ENCODE data around the gene NRARP.

NRARP gene

GRCh38 chr9:137294681-137295237 lies 7.3 kb downstream of the NRARP start:
- no CpG with 5 or more reads among the region's 35 CpGs for WGBS (ENCODE audit: extremely low coverage, insufficient coverage, low lambda C conversion rate)
- no peak overlapping the region for H4K8ac ChIP-seq (ENCODE audit: low read depth, low read length)
- H3K79me1 ChIP-seq (ENCODE audit: low read length), result no peaks in the 10 kb centered on the region
- no peak overlapping the region for H2BK15ac ChIP-seq (replicated peaks; ENCODE audit: low read depth)
- no peak overlapping the region for H4K5ac ChIP-seq (ENCODE audit: low read length)
- H2BK120ac ChIP-seq (ENCODE audit: low read depth, low read length), result no peak overlapping the region
- no peaks in the 10 kb centered on the region for H3K79me2 ChIP-seq (ENCODE audit: control insufficient read depth, insufficient read depth, low read length)
- no peak overlapping the region for H3K27ac ChIP-seq (ENCODE audit: low read depth, low read length)
- DNase-seq, result no peak
- no peak overlapping the region for H3K9ac ChIP-seq (ENCODE audit: low read length)
- peak overlapping the region; percentile 2 for H3K56ac ChIP-seq (ENCODE audit: low read length)
- H3K36me3 ChIP-seq (ENCODE audit: control insufficient read depth, insufficient read depth, low read length), result no peaks in the 10 kb centered on the region
- H2AK5ac ChIP-seq (ENCODE audit: low read length), result no peak overlapping the region
- peaks cover 6% of the 10 kb centered on the region for H3K27me3 ChIP-seq (ENCODE audit: insufficient read depth, low read length, poor library complexity)
- H3K4me3 ChIP-seq (ENCODE audit: low read length), result no peak overlapping the region
- no peak overlapping the region for H3K23ac ChIP-seq (ENCODE audit: low read length)
- peaks cover 2% of the 10 kb centered on the region for H3K4me1 ChIP-seq (ENCODE audit: control insufficient read depth, low read depth, low read length)
- H3K4ac ChIP-seq (ENCODE audit: low read depth, low read length), result no peak overlapping the region
- no peak overlapping the region for H2BK5ac ChIP-seq (ENCODE audit: low read length)
- no peak overlapping the region for H3K4me2 ChIP-seq (ENCODE audit: low read length)
- no peak overlapping the region for H3K18ac ChIP-seq (ENCODE audit: low read length)

GRCh38 chr9:137294091-137294680 lies 7.9 kb downstream of the NRARP start:
- H2BK5ac ChIP-seq (ENCODE audit: low read length), result no peak overlapping the region
- no peak overlapping the region for H2AK5ac ChIP-seq (ENCODE audit: low read length)
- no peaks in the 10 kb centered on the region for H3K4me1 ChIP-seq (ENCODE audit: control insufficient read depth, low read depth, low read length)
- H3K36me3 ChIP-seq (ENCODE audit: control insufficient read depth, insufficient read depth, low read length), result no peaks in the 10 kb centered on the region
- no peak overlapping the region for H3K4ac ChIP-seq (ENCODE audit: low read depth, low read length)
- no peak overlapping the region for H2BK120ac ChIP-seq (ENCODE audit: low read depth, low read length)
- H2BK15ac ChIP-seq (replicated peaks; ENCODE audit: low read depth), result no peak overlapping the region
- H4K5ac ChIP-seq (ENCODE audit: low read length), result no peak overlapping the region
- H3K9ac ChIP-seq (ENCODE audit: low read length), result no peak overlapping the region
- H3K79me2 ChIP-seq (ENCODE audit: control insufficient read depth, insufficient read depth, low read length), result no peaks in the 10 kb centered on the region
- no peak overlapping the region for H3K27ac ChIP-seq (ENCODE audit: low read depth, low read length)
- peak; percentile 83 for DNase-seq
- H3K56ac ChIP-seq (ENCODE audit: low read length), result no peak overlapping the region
- no peak overlapping the region for H3K18ac ChIP-seq (ENCODE audit: low read length)
- H3K79me1 ChIP-seq (ENCODE audit: low read length), result no peaks in the 10 kb centered on the region
- no peak overlapping the region for H3K23ac ChIP-seq (ENCODE audit: low read length)
- no CpG with 5 or more reads among the region's 11 CpGs for WGBS (ENCODE audit: extremely low coverage, insufficient coverage, low lambda C conversion rate)
- H3K4me2 ChIP-seq (ENCODE audit: low read length), result no peak overlapping the region
- peaks cover 6% of the 10 kb centered on the region for H3K27me3 ChIP-seq (ENCODE audit: insufficient read depth, low read length, poor library complexity)
- H4K8ac ChIP-seq (ENCODE audit: low read depth, low read length), result no peak overlapping the region
- no peak overlapping the region for H3K4me3 ChIP-seq (ENCODE audit: low read length)

GRCh38 chr9:137293482-137294090 lies 8.5 kb downstream of the NRARP start:
- H3K23ac ChIP-seq (ENCODE audit: low read length), result no peak overlapping the region
- H3K56ac ChIP-seq (ENCODE audit: low read length), result no peak overlapping the region
- no peak overlapping the region for H4K8ac ChIP-seq (ENCODE audit: low read depth, low read length)
- H2BK5ac ChIP-seq (ENCODE audit: low read length), result no peak overlapping the region
- H3K18ac ChIP-seq (ENCODE audit: low read length), result no peak overlapping the region
- H3K4me3 ChIP-seq (ENCODE audit: low read length), result no peak overlapping the region
- DNase-seq, result no peak
- H3K9ac ChIP-seq (ENCODE audit: low read length), result no peak overlapping the region
- H3K4me1 ChIP-seq (ENCODE audit: control insufficient read depth, low read depth, low read length), result no peaks in the 10 kb centered on the region
- H3K4ac ChIP-seq (ENCODE audit: low read depth, low read length), result no peak overlapping the region
- H3K27ac ChIP-seq (ENCODE audit: low read depth, low read length), result no peak overlapping the region
- no peaks in the 10 kb centered on the region for H3K79me2 ChIP-seq (ENCODE audit: control insufficient read depth, insufficient read depth, low read length)
- no CpG with 5 or more reads among the region's 29 CpGs for WGBS (ENCODE audit: extremely low coverage, insufficient coverage, low lambda C conversion rate)
- H2AK5ac ChIP-seq (ENCODE audit: low read length), result no peak overlapping the region
- H2BK120ac ChIP-seq (ENCODE audit: low read depth, low read length), result no peak overlapping the region
- H2BK15ac ChIP-seq (replicated peaks; ENCODE audit: low read depth), result no peak overlapping the region
- H3K36me3 ChIP-seq (ENCODE audit: control insufficient read depth, insufficient read depth, low read length), result no peaks in the 10 kb centered on the region
- no peaks in the 10 kb centered on the region for H3K79me1 ChIP-seq (ENCODE audit: low read length)
- H4K5ac ChIP-seq (ENCODE audit: low read length), result no peak overlapping the region
- no peak overlapping the region for H3K4me2 ChIP-seq (ENCODE audit: low read length)
- peaks cover 6% of the 10 kb centered on the region for H3K27me3 ChIP-seq (ENCODE audit: insufficient read depth, low read length, poor library complexity)

GRCh38 chr9:137293094-137293481 lies 9.0 kb downstream of the NRARP start:
- Histone ChIP-seq H2AK5ac (ENCODE audit: low read length) (no peak overlapping the region), H3K4me2 (ENCODE audit: low read length) (no peak overlapping the region), H4K8ac (ENCODE audit: low read depth, low read length) (no peak overlapping the region), H3K79me1 (ENCODE audit: low read length) (no peaks in the 10 kb centered on the region), H2BK120ac (ENCODE audit: low read depth, low read length) (no peak overlapping the region), H2BK15ac (replicated peaks; ENCODE audit: low read depth) (no peak overlapping the region), H3K4ac (ENCODE audit: low read depth, low read length) (no peak overlapping the region), H3K4me3 (ENCODE audit: low read length) (no peak overlapping the region), H2BK5ac (ENCODE audit: low read length) (no peak overlapping the region), H3K36me3 (ENCODE audit: control insufficient read depth, insufficient read depth, low read length) (no peaks in the 10 kb centered on the region), H3K18ac (ENCODE audit: low read length) (no peak overlapping the region), H3K4me1 (ENCODE audit: control insufficient read depth, low read depth, low read length) (no peaks in the 10 kb centered on the region), H3K79me2 (ENCODE audit: control insufficient read depth, insufficient read depth, low read length) (no peaks in the 10 kb centered on the region), H4K5ac (ENCODE audit: low read length) (no peak overlapping the region), H3K23ac (ENCODE audit: low read length) (no peak overlapping the region), H3K9ac (ENCODE audit: low read length) (no peak overlapping the region), H3K27ac (ENCODE audit: low read depth, low read length) (no peak overlapping the region), H3K27me3 (ENCODE audit: insufficient read depth, low read length, poor library complexity) (peaks cover 6% of the 10 kb centered on the region), H3K56ac (ENCODE audit: low read length) (no peak overlapping the region)
- WGBS (ENCODE audit: extremely low coverage, insufficient coverage, low lambda C conversion rate), result no CpG with 5 or more reads among the region's 15 CpGs
- DNase-seq, result no peak

GRCh38 chr9:137286975-137287383 lies 15.1 kb downstream of the NRARP start:
- Histone ChIP-seq H2BK15ac (replicated peaks; ENCODE audit: low read depth) (no peak overlapping the region), H2AK5ac (ENCODE audit: low read length) (no peak overlapping the region), H4K5ac (ENCODE audit: low read length) (no peak overlapping the region), H3K27me3 (ENCODE audit: insufficient read depth, low read length, poor library complexity) (no peaks in the 10 kb centered on the region), H3K18ac (ENCODE audit: low read length) (no peak overlapping the region), H3K23ac (ENCODE audit: low read length) (no peak overlapping the region), H3K79me1 (ENCODE audit: low read length) (no peaks in the 10 kb centered on the region), H3K4me2 (ENCODE audit: low read length) (no peak overlapping the region), H3K56ac (ENCODE audit: low read length) (no peak overlapping the region), H3K27ac (ENCODE audit: low read depth, low read length) (no peak overlapping the region), H2BK120ac (ENCODE audit: low read depth, low read length) (no peak overlapping the region), H2BK5ac (ENCODE audit: low read length) (no peak overlapping the region), H3K4me3 (ENCODE audit: low read length) (no peak overlapping the region), H3K4me1 (ENCODE audit: control insufficient read depth, low read depth, low read length) (no peaks in the 10 kb centered on the region), H3K36me3 (ENCODE audit: control insufficient read depth, insufficient read depth, low read length) (no peaks in the 10 kb centered on the region), H3K9ac (ENCODE audit: low read length) (no peak overlapping the region), H3K4ac (ENCODE audit: low read depth, low read length) (no peak overlapping the region), H4K8ac (ENCODE audit: low read depth, low read length) (no peak overlapping the region), H3K79me2 (ENCODE audit: control insufficient read depth, insufficient read depth, low read length) (no peaks in the 10 kb centered on the region)
- no CpG with 5 or more reads among the region's 14 CpGs for WGBS (ENCODE audit: extremely low coverage, insufficient coverage, low lambda C conversion rate)
- peak; percentile 83 for DNase-seq

Data from mesendoderm (in vitro differentiated cells).